Suppressor macrophage (primary cell): ENCODE results near the gene IL10RA.
"Not testable (repeated sequence)": the region's sequence is repeated elsewhere in the genome, so short reads cannot be mapped to it uniquely, and the experiment has no call there.

Experiments used
- DNase-seq, 4 experiments: peaks; one replicate each; pipeline ENCODE4 v3.0.0-alpha.2; 2020 to 2022

Gene IL10RA

DNA sequence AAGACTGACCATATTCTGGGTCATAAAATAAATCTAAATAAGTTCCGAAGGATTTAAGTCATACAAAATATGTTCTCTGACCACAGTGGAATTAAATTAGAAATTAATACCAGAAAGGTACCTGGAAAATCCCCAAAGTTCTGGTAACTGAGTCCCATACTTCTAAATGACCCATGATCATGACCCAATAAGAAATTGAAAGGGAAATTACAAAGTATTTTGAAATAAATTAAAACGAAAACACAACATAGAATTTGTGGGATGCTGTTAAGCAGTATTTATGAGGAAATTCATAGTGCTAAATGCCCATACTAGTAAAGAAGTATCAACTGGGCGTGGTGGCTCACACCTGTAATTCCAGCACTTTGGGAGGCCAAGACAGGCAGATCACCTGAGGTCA lies 23.4 kb upstream of the IL10RA start:
- no peak for DNase-seq

GRCh38 chr11:117966908-117967307 lies 19.3 kb upstream of the IL10RA start:
- no peak for DNase-seq

DNA sequence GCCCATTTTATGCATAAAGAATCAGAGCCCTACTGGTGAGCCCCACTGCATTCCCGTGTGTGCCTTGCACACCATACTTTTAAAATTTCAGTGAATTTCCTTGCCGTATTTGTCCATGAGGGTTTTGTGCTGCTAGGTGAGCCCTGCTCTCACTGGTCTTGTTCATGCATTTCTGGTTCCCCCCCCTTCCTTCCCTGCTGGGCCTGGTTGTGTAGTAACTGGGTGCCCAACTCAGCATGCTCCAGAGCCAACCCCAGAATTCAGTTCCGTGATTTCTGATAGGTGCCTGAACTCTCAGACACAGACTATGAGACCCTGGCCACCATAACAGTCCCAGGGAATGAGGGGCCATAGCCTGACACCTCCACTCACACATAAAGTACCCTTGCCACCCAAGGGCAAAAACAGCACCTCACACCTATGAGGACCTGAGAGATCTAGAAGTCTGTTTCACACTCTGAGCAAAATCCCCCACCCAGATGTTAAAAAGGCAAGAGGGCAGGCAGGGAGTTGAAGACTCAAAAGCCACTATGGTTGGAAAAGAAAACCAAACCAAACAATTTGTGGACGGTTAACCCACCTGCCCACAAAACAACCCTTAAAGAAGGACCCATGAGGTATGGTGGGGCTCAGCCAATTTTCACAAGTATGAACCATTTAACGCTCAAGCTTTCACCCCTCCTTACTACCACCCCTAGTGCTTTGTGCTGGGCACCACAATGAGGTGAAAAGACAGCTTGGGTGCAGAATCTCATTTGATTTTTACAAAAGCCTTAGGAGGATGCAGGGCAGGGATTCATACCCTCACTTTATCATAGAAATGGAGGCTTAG lies 16.8 kb upstream of the IL10RA start:
- no peak for DNase-seq

DNA sequence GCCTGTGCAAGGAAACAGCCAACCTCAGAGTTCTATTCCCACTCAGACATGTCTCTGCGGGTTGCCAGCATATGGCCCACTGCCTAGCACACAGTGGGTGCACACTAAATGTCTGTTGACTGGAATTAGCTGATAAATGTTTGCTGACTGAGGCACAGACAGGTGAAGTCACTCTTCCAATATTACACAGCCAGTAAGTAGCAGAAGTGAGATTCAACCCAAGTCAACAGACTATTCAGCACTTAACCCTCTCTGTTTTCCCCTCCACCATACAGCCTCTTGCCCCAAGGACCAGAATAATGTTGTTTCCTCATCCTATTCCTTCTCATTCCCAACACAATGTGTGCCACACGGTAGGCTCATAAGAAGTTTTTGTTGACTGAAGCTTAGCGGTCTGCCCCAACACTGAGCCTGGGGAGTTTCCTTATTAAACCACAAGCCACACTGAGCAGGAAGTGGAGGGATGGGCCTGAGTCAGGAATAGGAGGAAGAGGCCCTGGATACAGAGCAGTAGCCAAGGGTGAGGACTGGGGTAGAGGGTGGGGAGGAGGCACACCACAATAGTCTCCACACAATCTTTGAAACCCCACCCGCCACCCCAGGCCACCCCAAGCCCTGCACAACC lies 15.7 kb upstream of the IL10RA start:
- DNase-seq: peak; percentile 82 to 91 (median 89)

GRCh38 chr11:117972044-117972443 lies 14.2 kb upstream of the IL10RA start:
- no peak for DNase-seq

- DNase-seq: no peak
Observed at GRCh38 chr11:117972629-117973502, 13.3 kb upstream of the IL10RA start.

DNA sequence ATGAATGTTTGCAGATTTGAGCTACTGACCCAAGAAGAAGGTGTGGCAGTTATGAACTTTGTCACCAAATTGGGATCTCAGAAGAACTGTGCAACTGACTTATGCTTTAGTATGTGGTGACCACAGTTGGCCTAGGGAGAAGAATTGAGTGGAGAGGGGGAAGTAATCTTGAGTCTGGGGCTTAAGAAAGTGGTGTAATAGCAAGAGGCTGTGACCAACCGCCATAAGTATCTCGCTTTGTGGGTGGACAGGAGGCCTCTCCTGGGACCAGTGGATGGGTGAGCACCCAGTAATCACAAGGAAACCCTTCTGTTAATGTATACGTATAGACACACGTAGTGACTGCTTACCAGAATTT lies 12.7 kb upstream of the IL10RA start:
- DNase-seq: peak; percentile 61 to 82 (median 67)

DNA sequence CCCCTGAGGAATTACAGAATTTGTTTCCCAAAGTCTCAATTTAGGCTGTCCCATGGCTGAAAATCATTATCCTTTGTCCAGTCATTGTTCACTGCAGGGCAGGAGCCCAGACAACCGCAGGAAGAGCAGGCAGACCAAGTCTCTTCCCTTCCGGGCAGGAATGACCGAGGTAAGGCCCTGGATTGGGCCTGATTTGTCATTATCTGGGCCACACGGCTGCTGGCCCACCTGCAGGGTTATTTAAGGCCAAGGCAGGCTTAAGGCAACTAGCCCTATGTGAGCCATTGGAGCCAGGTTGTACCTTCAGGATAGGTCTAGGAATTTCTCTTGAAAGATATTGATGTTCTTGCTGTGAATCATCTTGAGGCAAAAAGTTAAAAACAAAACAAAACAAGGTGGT lies 9.7 kb upstream of the IL10RA start:
- no peak for DNase-seq

GRCh38 chr11:117977029-117977428 lies 9.2 kb upstream of the IL10RA start:
- DNase-seq: peak in 3 of 4 experiments; percentile 55 to 75 (median 66)

- DNase-seq: not testable (repeated sequence)
Observed at GRCh38 chr11:117977612-117978264, 8.5 kb upstream of the IL10RA start.

DNA sequence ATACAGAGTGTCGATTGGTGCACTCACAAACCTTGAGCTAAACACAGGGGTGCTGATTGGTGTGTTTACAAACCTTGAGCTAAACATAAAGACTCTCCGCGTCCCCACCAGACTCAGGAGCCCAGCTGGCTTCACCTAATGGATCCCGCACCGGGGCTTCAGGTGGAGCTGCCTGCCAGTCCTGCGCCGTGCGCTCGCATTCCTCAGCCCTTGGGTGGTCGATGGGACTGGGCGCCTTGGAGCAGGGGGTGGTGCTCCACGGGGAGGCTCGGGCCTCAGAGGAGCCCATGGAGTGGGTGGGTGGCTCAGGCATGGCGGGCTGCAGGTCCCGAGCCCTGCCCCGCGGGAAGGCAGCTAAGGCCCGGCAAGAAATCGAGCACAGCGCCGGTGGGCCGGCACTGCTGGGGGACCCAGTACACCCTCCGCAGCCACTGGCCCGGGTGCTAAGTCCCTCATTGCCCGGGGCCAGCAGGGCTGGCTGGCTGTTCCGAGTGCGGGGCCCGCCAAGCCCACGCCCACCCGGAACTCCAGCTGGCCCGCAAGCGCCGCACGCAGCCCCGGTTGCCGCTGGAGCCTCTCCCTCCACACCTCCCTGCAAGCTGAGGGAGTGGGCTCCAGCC lies 7.8 kb upstream of the IL10RA start:
- not testable (repeated sequence) for DNase-seq

- DNase-seq: no peak
Observed at GRCh38 chr11:117978991-117979390, 7.2 kb upstream of the IL10RA start.

GRCh38 chr11:117979481-117980211 lies 6.5 kb upstream of the IL10RA start:
- DNase-seq: peak; percentile 87 to 96 (median 92)

DNA sequence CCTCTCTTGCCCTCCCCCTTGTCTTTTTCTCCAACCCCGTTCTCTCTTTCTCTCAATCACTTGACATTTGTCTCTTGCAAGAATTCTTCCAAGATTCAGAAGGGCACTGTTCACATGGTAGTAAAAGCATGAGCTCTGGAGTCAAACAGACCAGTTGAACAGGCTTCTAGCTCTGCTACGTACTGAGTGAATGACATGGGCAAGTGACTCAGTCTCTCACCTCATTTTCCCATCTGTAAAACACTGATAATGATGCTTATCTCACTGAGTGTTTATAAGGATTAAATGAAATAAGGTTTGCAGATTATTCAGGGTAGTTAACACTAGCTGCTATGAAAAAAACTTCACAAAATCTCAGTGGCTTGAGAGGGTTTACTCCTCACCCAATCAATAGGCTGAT lies 5.9 kb upstream of the IL10RA start:
- no peak for DNase-seq

GRCh38 chr11:117980720-117981119 lies 5.5 kb upstream of the IL10RA start:
- DNase-seq: peak in 3 of 4 experiments; percentile 68 to 82 (median 82)

- DNase-seq: no peak
Observed at GRCh38 chr11:117983163-117983475, 3.1 kb upstream of the IL10RA start.

- no peak for DNase-seq
Observed at GRCh38 chr11:117984476-117984875, 1.7 kb upstream of the IL10RA start.

- peak; percentile 71 to 86 (median 80) for DNase-seq
Observed at GRCh38 chr11:117986981-117987574, 884 bp downstream of the IL10RA start.

DNA sequence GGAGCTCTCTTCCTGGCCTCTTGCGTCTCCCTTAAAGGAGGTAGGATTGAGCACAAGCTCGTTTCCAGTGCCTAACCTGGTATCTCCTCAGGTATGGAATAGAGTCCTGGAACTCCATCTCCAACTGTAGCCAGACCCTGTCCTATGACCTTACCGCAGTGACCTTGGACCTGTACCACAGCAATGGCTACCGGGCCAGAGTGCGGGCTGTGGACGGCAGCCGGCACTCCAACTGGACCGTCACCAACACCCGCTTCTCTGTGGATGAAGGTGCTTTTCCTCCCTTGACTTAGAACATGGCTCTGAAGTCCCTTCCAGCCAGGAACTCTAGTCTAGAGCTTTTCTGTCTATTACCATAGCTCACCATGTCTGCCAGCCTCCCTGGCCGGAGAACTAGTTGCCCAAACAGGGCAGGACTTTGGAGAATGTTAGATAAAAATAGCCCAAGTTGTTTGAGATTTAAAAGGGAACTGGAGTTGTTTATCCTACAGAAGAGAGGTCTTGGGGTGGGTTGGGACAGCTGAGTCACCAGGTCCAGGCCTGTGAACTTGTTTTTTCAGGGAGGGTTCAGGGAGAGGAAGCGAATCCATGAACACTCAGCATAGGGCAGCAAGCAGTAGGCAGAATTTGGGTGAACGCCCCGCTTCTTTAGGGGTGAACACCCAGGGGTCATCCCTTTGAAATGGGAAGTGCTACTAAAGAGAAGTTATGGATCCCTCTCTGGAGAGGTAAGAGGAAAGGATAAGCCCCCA lies 3.3 kb downstream of the IL10RA start:
- DNase-seq: peak; percentile 89 to 96 (median 93)

- no peak for DNase-seq
Observed at GRCh38 chr11:117992136-117992535, 5.9 kb downstream of the IL10RA start.
